DMS153 treated with DMSO at 0.1 percent for 48 hours (cell line): ENCODE measurements around the gene ZNF350.
"Not testable (repeated sequence)": the region's sequence is repeated elsewhere in the genome, so short reads cannot be mapped to it uniquely, and the experiment has no call there.

ENCODE experiments used
- DNase-seq: peaks from one replicate; lab custom pipeline; 2025; ENCODE audit not compliant: unreplicated experiment; lab: John Stamatoyannopoulos, UW

ZNF350 gene

DNA sequence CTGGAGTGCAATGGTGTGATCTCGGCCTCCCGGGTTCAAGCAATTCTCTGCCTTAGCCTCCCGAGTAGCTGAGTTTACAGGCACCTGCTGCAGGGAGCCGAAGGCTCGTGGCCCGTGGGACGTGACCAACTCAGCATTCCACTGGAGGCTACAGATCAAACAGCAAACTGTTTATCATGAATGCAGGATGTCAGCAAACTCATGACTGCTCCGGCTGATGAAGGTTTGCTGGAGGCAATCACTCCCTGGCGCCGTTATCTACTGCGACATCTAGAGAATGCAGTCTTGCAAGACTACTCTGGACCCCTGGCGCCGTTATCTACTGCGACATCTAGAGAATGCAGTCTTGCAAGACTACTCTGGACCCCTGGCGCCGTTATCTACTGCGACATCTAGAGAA lies 10.9 kb downstream of the ZNF350 start:
- DNase-seq = not testable (repeated sequence)

GRCh38 chr19:51971624-51972023 lies 15.0 kb downstream of the ZNF350 start:
- no peak for DNase-seq

DNA sequence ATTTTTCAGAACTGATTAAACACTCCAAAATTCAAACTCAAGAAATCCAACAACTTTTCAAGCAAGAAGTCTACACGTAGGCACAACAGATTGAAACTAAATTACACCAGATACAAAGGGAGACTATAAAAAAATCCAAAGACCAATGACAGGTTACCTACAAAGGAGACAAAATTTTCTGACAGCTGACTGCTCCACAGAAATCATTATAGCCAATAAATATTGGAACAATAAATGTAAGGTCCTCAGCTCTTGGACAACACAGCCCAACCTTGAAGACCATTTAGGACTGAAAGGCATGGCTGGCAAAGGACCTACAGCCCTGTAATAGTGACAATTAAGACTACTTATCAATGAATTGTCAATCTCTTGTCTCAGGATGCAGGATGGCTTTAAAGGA lies 15.9 kb downstream of the ZNF350 start:
- DNase-seq = no peak

- DNase-seq = no peak
Observed at GRCh38 chr19:51965583-51965982, 21.1 kb downstream of the ZNF350 start.

DNA sequence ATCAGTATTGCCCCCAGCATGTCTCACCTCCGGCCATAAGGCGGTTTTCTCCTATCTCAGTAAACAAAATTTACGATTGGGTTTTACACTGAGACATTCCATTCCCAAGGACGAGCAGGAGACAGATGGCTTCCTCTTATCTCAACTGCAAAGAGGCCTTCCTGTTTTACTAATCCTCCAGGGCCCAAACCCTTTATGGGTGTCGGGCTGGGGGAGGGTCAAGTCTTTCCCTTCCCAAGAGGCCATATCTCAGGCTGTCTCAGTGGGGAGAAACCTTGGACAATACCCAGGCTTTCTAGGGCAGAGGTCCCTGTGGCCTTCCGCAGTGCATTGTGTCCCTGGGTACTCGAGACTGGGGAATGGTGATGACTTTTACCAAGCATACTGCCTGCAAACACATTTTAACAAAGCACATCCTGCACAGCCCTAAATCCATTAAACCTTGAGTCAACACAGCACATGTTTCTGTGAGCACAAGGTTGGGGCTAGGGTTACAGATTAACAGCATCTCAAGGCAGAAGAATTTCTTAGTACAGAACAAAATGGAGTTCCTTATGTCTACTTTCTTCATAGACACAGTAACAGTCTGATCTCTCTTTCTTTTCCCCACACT lies 25.9 kb downstream of the ZNF350 start:
- DNase-seq = not testable (repeated sequence)

- DNase-seq = no peak
Observed at GRCh38 chr19:51959791-51960190, 26.8 kb downstream of the ZNF350 start.

GRCh38 chr19:51957846-51958245 lies 28.8 kb downstream of the ZNF350 start:
- DNase-seq = not testable (repeated sequence)

DNA sequence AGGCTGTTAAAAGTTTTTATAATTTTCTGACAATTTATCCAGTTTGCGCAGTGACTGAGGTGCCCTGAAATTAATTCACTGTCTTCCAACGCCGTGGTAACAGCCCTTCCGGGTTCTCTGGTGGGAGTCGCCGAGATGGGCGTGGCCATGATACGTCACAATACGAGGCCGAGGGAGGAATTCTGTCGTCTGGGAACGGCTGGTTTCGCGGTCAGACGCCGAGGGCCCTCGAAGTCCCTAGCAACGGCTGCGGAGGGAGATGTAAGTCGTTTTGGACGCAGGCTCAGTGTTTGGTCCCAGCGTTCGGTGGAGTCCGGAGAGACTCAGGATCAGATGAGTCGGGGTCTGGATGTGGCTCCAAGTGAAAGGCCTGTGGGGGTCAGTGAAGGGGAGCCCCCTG lies 37.7 kb downstream of the ZNF350 start:
- DNase-seq = no peak

DNA sequence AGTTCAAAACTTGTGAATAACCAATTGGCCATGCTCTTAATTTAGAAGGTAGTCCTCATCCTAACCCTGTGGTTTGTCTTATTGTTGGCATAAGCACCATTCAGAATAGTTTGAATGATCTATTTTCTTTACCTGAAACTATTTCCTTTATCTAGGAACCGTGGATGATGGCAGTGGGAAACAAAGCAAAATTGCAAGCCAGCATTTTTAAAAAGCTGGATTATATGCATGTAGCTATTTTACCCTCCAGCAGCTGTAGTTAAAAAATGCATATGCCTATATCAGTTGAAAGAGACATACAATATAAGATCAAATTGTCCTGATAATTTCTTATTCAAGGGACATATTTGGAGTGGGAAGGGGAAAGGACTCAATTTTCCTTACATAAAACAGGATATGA lies 40.0 kb downstream of the ZNF350 start:
- no peak for DNase-seq

DNA sequence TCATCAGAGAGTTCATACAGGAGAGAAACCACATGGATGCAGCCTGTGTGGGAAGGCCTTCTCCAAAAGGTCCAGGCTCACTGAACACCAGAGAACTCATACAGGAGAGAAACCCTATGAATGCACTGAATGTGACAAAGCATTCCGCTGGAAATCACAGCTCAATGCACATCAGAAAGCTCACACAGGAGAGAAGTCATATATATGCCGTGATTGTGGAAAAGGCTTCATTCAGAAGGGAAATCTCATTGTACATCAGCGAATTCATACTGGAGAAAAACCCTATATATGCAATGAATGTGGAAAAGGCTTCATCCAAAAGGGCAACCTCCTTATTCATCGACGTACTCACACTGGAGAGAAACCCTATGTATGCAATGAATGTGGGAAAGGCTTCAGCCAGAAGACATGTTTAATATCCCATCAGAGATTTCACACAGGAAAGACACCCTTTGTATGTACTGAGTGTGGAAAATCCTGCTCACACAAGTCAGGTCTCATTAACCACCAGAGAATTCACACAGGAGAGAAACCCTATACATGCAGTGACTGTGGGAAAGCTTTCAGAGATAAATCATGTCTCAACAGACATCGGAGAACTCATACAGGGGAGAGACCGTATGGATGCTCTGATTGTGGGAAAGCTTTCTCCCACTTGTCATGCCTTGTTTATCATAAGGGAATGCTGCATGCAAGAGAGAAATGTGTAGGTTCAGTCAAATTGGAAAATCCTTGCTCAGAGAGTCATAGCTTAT lies 41.7 kb downstream of the ZNF350 start:
- DNase-seq = no peak

DNA sequence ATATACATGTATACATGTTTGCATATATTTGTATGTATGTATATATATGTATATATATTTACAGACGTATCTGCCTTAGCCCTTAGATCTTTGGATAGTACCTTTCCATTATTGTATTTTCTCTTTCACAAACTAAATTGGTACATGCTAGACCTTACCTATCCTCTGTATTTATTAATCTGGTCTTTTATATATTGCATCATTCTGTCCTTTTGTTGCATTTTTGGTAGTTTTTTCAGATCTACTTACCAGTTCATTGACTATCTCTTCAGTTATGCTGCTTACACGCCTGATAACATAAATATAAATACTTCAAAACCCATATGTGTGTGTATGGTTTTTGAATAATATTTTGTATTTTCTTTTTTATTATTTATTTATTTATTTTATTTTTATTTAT lies 47.7 kb downstream of the ZNF350 start:
- no peak for DNase-seq

DNA sequence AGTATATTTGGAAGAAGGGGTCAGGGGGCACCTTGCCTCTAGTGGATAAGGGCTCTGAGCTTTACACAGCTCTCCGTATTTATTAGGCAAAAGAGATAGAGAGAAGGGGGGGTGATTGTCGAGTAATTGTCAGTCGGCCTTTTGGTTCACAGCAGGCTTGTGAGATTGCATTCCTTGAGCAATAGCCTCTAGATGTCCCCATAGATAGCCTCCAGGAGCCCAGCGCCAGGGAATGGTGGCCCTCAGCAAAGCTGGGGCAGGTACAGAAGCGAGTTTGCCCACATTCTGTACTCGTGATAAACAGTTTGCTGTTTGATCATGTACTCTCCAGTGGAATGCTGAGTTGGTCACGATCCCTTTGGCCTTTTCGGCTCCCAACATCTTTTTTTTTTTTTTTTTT lies 54.7 kb downstream of the ZNF350 start:
- DNase-seq = no peak

GRCh38 chr19:51927859-51928258 lies 58.8 kb downstream of the ZNF350 start:
- DNase-seq = no peak

DNA sequence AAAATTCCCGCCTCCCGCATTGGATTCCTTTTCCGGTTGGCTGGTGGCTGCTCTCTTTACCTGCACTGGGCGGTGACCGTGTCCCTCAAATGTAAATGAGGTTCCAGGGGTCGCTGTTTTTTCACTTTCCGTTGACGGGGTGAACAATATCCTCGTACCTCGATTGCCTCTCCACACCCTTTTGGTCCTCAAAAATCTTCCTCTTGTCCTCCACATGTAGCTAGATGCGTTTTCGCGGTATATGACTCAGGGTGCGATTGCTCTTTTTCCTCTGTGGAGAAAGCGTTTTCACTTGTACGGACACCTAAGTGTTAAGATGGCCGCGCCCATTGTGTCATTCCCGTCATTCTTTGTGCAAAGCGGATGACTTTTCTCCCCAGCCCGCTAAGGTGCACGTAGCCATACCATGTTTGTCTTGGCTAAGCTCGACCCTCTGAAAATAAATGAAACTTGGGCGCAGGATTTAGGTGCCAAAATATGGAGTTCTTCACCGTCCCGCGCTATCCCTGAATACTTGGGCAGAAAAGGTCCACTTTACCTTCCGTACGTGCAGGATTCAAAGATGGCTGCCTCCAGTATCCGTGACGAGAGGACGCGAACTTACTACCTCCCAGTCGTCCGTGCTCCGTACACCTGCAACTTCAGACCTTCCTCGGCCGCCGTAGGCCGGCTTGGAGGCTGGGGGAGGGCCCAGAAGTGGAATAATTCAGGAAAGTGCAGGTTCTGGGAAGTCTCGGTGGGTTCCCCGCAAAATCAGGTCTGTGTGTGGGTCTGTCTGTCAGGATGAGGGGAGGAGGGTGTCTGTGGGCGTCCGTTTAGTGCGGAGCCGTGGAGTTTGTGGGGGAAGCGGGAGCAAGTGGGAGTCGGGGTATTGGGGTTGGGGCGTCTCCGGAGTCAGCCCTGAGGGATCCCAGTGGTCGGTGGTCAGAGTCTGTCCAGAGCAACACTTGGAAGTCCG lies 59.6 kb downstream of the ZNF350 start, which contains the start of gene ZNF613:
ZNF613 (plus strand) TSS at position 689 of the 958 bp plus-strand sequence. CDS start 8,749 bp downstream, outside the sequence.
- peak; percentile 97 for DNase-seq

DNA sequence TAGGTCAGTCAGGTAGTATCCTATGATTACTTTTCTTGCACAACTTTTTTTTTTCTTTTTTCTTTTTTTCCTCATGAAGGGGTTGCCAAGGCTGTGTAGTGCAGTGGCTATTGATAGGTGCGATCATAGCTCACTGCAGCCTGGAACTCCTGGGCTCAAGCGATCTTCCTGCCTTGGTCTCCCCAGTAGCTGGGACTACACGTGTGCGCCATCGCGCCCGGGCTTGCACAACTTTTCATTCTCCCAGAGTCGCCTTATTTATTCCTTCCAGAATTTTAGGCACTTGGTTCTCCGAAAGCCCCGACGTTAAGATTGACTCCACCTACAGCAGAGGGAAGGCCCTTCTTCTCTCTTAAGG lies 60.2 kb downstream of the ZNF350 start:
- no peak for DNase-seq

GRCh38 chr19:51921949-51922348 lies 64.7 kb downstream of the ZNF350 start:
- no peak for DNase-seq

DNA sequence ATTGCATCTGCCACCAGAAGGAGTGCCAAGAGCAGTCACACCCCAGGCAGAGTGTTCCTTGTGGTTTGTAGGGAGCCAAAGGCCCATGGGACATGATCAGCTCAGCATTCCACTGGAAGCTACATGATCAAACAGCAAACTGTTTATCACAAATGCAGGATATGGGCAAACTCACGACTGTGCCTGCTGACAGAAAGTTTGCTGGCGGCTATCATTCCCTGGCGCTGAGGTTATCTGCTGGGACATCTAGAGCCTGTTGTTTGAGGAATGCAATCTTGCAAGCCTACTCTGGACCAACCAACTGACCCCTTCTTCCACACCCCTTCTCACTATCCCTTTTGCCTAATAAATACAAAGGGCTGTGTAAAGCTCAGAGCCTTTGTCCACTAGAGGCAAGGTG lies 67.0 kb downstream of the ZNF350 start:
- no peak for DNase-seq

DNA sequence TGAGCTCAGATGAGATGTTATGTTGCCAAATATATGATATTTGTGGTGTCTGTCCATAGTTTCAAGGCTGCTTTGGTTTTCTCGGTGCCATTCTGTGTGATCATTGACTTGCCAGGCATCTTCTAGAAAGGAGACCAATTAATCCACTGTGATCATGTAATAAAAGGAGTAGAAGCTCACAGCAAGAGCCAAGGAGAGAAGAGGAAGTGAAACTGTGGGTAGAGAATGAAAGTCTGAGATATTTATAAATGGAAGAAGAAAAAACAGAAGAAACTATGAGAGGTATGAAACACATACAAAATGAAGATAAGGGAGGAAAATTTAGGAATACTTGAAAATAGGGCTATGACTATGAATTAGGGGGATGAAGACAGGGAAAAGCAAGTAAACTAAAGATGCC lies 70.5 kb downstream of the ZNF350 start:
- no peak for DNase-seq

DNA sequence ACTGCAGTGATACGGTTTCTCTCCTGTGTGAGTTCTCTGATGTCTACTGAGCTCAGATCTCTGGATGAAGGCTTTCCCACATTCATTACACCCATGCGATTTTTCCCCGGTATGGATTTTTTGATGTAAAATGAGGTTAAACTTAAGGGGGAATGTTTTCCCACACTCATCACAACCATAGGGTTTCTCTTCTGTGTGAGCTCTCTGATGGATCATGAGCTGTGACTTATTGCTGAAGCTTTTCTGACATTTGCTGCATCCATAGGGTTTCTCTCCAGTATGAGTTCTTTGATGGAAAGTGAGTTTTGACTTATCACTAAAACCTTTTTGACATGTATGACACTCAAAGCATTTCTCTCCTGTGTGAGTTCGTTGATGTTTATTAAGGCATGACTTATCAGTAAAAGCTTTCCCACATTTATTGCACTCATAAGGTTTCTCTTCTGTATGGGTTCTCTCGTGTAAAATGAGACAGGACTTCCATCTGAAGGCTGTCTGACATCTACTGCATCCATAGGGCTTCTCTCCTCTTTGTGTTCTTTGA lies 71.2 kb downstream of the ZNF350 start:
- no peak for DNase-seq
